HG03432 (cell line): ENCODE results near the gene AGBL4.
A peak's percentile ranks its signal among the peaks of the same experiment; 100 is the strongest.

ENCODE experiments used
- ATAC-seq: cut with Tn5 transposase; IDR thresholded peaks from one replicate; pipeline ENCODE4 v1.9.1; 2021; ENCODE audit warnings: mild to moderate bottlenecking, moderate library complexity; ENCODE audit not compliant: unreplicated experiment

The AGBL4 gene

DNA sequence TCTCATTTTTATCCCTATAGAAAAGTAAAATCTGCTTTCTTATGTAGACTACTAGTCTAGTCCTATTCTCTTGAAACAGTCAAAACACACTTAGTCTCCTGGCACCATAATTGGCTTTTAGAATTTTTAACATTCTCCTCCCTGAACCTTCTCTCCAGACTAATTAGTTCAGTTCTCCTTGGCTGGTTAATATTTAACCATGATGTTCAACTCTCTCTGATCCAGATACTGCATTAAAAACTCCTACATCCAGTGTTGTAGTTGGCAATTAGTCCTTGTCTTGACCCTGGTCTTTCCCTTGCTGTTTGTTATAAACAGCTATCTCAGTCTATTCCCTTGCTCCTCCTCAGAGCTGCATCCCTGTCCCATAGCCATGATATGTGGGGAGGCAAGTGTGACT, 824.2 kb downstream of the AGBL4 start:
- ATAC-seq, result no peak

DNA sequence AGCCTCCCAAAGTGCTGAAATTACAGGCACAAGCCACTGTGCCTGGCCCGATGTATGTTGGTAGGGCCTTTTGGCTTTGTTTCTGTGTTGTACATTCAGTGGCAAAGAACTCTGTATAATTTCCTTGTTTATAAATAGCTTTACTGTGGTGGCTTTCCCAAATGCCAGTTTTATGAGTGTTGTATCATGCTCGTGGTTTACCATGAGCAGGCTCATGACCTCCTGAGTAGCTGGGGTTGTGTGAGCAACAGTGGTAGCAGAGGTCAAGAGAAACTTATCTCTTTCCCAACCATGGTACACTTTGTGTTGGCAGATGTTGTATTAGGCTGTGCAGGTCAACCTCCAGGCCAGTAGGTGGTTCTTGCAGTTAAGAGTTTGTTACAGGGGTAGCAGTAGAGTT, 826.7 kb downstream of the AGBL4 start:
- no peak for ATAC-seq

DNA sequence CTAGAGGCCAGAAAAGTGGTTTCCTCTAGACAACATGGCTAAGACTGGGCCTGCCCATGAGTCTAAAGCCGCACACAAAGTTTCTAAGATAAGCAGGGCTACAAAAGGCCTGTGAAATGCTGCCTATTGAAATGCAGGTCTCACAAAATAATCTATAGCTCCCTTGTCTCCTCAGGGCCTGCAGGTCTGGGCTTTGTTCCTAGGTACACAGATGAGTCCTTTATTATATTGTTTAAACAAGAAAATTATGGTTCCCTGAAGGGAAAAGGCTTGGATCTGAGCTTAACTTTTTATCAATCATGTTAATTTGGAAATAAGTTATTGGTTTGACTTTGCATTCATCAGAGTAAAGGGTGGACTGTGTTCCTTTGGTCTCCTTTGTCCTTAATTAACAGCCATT, 833.6 kb downstream of the AGBL4 start:
- no peak for ATAC-seq

DNA sequence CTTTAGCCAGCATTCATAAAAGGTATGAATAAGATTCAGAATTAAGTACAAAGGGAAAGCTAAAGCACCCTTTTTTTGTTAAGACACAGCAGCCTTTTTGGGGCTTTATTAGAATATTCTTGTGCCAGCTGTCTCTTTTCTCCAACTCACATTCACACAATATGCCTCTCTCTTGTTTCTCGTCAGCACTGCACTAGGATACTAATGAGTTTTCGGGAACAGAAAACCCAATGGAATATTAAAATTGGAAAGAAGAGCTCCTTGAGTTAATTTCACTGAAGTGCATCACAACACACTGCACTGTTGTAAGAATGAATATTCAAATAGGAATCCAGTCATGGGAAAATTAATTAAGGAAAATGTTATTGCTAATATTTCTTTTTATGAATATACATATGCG, 836.7 kb downstream of the AGBL4 start:
- no peak for ATAC-seq

DNA sequence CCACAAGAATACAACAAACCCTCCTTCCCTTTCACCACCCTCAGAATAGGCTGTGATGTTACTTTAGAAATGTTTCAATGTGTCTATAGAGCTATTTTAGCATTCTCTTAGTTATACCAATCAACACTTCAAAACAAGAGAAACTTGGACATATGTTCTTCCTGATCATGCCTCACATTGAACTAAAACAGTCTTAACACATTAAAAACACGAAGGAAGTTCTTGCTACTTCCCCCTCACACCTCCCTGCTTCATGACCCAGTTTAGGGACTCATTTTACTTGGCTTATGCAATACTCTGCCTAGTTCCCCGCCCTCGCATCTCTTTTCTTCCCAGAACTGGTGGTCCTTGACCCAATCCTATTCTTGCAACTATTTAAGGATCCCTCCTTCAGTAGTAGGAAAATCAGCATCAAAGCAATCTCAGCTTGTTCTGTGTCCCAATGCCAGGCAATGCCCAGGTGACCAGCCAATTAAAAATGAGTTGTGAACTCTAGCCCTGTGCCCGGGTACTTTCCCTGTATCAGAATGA, 838.2 kb downstream of the AGBL4 start:
- ATAC-seq, result no peak

DNA sequence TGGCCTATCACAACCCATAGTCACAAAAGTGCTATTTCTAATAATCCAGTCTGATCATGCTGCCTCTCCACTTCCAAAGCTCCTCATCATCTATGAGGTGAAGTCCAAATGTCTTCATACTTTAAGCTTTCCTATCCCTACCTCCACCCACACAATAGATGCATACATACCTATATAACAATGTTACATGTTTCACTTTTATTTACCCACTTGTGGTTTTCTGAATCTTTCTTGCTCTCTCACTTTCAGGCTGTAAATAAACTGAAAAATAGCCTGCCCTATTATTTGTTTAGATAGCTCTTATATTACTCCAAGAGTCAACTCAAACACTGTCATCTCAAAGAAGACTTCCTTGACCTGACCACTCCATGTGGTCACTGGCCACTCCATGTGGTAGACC, 840.3 kb downstream of the AGBL4 start:
- ATAC-seq, result no peak

DNA sequence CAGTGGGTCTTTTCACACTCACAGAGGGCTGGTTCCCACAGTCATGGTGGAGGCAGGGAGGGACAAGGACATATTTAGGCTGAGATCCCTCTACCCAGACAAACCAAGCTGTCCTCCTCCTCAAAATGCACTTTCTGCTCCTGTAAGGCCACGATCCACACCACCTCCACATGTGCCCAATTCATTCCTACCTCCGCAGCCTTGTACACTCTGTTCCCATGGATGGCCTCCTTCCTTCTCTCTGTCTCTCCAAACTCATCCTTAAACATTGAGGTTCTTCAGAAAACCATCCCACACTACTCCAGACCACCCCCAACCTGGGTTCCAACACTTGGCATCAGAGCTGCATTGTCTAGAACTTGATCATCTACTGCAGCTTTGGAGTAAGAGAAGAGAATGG, 842.7 kb downstream of the AGBL4 start:
- ATAC-seq, result no peak

DNA sequence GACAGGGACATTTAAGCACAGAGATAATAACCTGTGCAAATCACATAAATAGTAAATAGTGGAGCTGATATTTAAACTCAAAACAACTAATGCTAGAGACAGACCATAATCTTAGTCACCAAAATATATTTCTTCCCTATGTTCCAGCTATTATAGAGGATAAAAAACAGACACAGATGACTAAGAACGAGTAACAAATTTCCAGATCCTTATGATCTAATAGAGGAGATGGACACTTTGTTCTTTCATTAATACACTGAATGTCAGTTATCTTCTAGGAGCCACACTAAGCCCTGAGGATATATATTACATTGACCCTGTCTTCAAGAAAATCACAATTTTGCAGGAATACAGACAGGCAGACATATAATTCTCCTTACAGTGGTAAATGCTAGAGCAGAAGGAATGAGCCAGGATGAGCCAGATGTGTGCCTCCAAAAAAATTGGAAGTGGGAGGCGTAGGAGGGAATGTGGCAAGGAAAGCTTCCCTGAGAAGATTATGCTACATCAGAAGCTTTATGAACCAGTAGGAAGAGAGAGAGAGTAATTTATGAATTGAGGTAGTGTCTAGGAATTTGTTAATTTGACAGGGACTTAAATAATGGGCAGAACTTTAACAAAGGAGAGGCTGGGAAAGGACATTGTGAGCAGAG, 851.7 kb downstream of the AGBL4 start:
- no peak for ATAC-seq

DNA sequence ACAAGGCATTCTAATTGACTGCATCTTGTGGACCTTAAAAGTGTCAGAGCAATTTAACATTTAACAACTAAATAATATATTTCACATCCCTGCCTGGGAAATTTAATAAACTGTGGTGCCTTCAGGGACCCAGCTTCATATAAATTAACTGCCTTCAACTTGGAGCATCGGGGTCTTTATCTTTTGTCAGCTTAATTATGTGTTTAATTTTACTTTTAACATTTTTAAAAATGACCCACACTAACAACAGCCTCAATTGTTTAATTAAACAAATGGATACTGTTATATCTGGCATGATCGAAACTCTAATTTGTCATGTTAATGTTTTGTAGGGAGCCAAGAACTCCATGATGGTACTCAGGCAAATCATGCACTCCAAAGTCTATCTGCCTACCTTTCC, 857.7 kb downstream of the AGBL4 start:
- no peak for ATAC-seq

DNA sequence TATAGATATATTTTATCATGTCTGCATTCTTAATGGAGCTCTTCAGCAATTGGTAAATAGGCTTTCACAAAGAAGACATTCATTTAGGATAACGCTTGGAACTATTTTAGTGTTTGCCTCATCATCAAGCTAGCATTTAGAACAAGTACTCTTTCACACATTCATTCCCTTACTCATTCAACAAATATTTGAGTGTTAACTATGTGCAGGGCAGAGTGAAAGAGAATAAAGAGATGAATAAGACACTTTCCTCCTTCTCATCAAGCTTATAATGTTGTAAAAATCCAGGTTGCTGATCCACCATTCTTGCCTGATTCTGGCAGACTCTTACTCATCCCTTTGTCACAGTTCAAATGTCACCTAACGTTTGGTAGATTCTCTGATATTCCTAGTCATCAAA, 860.7 kb downstream of the AGBL4 start:
- ATAC-seq, result no peak

DNA sequence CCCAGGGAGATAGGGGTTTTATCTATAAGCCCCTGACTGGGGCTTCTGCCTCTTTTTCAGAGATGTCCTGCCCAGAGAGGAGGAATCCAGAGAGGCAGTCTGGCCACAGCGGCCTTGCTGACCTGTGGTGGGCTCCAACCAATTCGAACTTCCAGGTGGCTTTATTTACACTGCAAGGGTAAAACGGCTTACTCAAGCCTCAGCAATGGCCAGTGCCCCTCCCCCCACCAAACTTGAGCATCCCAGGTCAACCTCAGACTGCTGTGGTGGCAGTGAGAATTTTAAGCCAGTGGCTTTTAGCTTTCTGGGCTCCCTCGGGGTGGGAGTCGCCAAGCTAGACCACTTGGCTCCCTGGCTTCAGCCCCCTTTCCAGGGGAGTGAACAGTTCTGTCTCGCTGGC, 863.1 kb downstream of the AGBL4 start:
- ATAC-seq, result no peak

DNA sequence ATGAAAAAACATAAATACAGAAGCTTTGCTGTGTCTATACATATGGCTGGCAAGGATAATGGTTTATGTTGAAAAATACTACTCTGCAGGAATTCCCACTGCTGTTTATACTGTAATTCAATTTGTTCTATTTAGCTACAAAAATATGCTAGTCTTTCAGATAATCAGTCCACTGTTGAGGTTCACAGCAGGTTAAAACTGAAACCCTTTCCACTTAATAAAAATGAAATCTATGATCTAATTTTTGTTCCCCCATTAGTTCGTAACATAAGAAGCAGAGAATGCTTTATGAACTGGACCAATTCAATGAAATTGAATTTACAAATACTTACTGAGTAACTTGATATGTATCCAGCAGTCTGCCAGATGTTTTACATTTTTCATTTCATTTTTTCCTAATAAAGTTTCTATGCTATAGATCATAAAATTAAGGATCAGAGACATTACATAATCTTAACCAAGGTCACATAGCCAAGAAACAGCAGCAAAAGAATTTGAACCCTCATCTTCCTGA, 887.0 kb downstream of the AGBL4 start:
- ATAC-seq, result no peak

DNA sequence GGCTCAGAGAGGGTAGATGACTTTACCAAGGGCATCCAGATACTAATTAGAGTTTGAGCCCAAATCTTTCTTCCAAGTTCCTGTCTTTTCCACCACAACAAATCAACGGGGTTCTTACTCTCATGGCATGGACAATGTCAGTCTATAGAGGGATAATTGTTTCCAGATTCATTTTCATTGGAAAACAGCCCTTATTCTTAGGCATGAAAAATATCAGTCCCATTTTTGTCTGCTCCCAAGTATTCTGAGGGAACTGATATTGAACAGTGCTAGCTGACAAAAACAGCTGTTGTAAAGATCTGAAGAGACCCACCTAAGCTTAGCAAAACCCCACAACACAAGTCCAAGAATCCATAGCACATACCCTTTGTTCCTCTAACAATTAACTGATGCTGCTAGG, 898.0 kb downstream of the AGBL4 start:
- no peak for ATAC-seq

DNA sequence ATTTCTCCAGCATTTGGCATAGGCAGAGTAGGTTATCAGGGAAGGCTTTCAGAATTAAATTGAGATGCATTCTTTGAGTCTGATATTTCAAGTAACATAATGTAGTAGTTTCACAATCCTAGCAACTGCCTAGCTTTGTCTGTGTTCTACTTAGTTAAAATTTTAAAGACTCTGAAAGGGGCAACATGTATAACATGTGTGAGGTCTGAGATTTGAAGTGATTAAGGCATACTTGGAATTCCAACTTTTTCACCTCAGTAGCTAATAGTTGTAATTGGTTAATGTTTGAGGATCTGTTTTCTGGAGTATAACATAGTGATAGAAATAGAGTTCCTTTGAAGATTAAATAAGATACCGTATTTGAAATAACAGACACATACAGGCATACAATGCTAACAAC, 911.8 kb downstream of the AGBL4 start:
- ATAC-seq, result no peak

DNA sequence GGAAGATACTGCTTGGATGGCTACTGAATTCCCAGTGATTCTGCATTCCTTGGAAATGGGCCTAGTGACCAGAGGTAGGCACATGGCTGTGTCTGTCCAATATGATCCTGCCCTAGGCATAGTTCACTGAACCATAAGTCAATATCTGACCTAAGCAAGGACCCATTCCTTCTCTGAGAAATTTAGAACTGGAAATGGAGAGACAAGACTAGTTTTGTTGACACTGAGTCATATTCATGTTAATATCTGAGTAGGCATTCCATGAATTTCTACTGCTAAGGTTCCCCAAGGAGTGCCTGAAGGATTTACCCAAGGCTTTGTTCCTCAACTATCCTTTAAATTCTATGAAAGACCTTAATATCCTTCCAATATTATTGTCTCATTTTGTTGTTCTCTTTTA, 917.3 kb downstream of the AGBL4 start:
- ATAC-seq, result no peak

DNA sequence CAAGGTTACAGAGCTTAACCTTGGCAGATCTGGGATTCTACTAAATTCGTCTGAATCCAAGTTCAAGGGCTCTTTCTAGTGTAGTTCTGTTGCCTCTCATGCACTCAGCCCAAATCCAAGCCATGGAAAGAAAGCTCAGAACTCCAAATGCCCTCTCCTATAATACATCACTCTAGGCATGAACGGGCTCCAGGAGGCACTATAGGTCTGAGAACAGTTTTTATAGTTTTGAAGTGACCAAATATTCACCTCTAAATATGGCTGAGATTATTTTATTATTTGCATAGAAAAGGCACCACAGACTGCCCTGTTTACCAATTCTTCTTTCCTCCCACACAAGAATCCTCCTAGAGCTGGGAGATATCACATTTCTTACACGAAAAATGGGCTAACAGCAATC, 919.2 kb downstream of the AGBL4 start:
- ATAC-seq, result no peak

DNA sequence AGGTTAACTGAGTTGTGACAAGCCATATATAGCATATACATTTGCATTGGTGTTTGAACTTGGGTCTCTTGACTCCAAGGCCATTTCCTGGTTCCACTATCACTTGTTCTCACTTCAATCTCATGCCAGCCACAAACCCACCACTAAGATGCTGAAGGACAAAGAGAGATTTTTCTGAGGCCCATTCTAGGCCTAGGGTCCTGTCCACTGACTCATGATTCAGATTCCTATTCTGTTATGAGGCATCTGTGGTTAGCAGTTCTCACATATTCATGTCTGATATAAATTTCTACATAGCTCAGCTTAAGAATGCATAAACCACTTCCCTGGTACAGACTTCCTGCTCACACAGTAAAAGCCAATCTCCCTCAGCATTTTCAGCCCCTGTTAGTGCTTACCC, 921.0 kb downstream of the AGBL4 start:
- peak; percentile 68 for ATAC-seq

DNA sequence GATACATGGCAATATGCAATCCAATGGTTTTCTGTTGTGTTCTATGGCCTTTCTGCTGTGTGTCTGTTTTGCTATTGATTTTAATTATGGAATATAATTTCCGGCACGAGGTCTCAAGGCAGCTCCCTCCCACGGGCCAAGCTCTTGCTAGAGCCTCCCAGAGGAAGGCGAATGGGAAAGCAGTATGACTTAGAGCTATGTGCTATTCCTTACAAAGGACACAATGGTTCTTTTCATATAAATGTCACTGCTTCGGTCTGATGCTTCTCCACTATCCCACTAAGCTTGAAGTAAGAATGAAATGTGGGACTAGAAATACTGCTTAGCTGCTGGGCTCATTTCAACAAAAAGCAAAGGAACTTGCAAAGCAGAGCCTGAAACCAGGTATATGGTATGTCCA, 924.9 kb downstream of the AGBL4 start:
- no peak for ATAC-seq

DNA sequence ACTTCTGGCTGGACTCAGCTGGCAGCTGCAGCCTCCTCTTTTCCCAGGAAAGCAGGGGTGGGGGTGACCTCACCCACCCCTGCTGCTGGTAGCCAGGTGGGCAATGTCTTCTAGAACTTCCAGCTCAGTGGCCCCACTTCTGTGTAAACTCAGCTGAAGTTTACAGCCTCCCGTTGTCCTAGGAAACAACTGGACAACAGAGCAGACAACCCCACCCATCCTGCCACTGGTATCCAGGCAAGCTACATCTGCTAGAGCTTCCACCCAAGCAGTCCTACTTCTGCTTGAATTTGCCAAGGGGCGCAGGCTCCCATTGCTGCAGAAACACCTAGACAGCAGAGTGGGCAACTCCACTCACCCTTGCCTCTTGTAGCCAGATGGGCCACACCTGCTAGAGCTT, 937.4 kb downstream of the AGBL4 start:
- ATAC-seq, result no peak

DNA sequence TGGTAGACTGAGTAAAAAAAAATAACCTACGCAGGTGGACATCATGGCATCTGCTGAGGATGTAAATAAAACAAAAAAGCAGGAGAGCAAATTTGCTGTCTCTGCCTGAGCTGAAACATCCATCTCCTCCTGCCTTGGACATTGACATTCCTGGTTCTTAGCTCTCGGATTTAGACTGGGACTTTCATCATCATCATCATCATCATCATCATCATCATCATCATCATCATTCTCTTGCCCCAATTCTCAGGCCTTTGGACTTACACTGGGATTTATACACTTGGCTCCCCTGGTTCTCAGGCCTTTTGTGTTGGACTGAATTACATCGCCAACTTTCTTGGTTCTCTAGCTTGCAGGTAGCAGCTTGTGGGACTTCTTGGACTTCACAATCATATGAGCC, 938.7 kb downstream of the AGBL4 start:
- no peak for ATAC-seq

DNA sequence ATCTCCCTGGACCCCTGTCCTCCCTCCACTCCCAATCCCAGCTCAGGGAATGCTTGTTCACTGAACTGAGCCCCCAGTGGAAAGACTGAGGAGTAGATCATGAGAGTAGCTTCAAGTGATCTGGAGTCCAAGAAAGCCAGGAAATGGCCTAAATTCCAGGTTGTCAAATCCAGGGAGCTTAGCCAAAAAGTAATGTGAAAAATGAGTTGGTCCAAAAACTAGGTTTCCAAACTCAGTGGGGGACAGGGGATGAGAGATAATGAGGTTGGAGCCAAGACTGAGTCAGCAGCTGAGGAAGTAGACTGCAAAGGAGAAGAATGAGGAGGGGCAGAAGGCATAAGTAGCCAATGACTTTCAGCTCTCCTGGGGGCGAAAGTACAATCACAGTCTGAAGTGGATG, 963.0 kb downstream of the AGBL4 start:
- ATAC-seq, result no peak

DNA sequence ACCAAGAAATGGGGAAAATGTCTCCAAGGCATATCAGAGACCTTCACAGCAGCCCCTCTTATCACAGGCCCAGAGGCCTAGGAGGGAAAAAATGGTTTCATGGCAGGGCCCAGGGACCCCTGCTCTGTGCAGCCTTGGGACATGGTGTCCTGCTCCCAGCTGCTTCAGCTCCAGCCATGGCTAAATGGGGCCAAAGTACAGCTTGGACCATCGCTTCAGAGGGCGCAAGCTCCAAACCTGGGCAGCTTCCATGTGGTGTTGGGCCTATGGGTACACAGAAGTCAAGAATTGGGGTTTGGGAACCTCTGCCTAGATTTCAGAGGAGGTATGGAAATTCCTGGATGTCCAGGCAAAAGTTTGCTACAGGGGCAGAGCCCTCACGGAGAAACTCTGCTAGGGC, 964.7 kb downstream of the AGBL4 start:
- no peak for ATAC-seq

DNA sequence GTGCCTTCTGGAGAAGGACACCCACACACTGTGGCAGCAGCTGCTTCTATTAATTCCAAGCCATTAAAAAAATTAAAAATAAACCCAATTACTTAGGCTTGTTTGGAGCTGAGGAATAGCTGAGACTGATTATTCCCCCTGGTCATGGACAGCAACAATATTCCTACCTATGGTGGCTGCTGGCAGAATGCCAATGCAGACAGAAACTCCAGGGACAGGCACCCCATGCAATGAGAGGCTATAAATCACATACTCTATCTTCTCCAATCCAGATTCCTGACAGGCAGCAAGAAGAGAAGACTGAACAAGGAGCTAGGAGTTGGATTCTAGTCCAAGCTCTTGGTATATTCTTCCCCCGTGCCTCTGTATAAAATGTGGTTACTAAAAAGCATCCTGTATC, 971.7 kb downstream of the AGBL4 start:
- ATAC-seq, result no peak
